GM18867 (cell line): ENCODE results near the gene GRK7.
A peak's percentile ranks its signal among the peaks of the same experiment; 100 is the strongest.

Experiments
- ATAC-seq: cut with Tn5 transposase; IDR thresholded peaks from one replicate; pipeline ENCODE4 v1.9.1; 2021; ENCODE audit warnings: mild to moderate bottlenecking, moderate library complexity; ENCODE audit not compliant: unreplicated experiment

Gene GRK7

DNA sequence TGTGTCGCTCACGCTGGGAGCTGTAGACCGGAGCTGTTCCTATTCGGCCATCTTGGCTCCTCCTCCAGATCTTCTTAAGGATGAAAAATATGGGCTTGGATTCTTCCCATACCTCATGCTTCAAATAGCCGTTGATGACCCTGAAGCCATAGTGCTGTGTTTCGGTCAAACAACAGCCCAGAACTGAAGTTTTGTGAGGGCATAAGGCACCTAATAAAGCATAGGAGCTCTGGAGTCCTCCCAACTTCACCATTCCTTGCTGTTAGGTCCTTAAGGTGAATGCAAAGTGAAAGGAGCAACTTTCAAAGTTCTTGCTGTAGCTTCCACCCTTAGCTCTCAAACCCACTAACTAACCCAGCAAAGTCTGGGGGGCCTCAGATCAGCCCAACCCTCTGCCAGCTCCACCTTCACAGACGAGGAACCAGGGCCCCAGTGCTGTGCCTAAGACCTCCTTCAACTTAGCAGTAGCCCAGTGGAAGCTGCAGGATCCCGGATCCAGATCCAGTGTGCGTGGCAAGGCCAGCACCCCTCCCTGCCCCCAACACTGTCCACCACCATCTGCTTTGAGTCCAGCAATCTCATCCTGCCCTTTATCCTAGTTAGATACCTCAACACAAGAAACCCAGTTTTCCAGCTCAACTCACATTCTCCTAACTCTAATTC lies at the start of gene GRK7:
Gene GRK7 (plus strand): TSS at position 321 of the 663 bp plus-strand sequence. CDS start 14,877 bp downstream, outside the sequence.
- no peak for ATAC-seq

DNA sequence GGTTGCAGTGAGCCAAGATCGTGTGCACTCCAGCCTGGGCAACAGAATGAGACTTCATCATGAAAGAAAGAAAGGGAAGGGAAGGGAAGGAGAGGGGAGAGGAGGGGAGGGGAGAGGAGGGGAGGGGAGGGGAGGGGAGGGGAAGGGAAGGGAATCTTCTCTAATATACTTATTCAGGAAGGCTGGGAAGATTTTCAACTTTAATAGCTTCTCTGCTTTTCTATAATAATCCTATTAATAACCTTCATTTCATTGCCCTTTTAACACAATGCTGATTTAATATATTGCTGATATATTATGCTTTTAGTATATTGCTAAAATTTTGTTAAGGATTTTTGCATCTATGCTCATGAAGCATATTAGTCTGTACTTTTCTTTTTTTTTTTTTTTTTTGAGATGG lies 48.5 kb upstream of the GRK7 start:
- ATAC-seq = no peak

- ATAC-seq = no peak
Observed at GRCh38 chr3:141722081-141722480, 41.1 kb upstream of the GRK7 start.

GRCh38 chr3:141722648-141723047 lies 40.6 kb upstream of the GRK7 start:
- ATAC-seq = no peak

GRCh38 chr3:141723255-141723654 lies 40.0 kb upstream of the GRK7 start:
- no peak for ATAC-seq

- no peak for ATAC-seq
Observed at GRCh38 chr3:141724186-141724585, 39.0 kb upstream of the GRK7 start.

DNA sequence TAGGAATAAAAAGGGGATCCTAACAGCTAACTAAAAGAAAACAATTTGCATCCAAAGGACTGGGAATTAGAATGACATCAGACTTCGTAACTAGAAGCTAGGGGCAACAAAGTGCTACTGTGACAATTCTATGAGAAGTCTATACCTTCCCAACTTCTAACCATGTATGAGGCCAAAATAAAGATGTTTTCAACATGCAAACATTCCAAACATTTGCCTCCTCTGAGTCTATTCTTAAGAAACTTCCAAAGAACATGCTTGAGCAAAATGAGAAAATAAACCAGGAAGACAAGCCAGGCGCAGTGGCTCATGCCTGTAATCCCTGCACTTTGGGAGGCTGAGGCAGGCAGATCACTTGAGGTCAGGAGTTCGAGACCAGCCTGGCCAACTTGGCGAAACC lies 38.2 kb upstream of the GRK7 start:
- no peak for ATAC-seq

DNA sequence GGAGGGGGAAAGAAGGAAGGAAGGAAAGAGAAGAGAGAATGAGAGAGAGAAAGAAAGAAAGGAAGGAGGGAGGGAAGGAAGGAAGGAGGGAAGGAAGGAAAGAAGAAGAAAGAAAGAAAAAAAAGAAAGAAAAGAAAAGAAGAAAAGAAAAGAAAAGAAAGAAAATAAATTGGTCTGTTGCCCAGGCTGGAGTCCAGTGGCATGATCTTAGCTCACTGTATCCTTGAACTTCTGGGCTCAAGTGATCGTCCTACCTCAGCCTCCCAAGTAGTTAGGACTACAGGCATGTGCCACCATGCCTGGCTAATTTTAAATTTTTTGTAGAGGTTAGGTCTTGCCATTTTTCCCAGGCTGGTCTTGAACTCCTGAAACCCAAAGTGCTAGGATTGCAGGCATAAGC lies 36.7 kb upstream of the GRK7 start:
- ATAC-seq = no peak

GRCh38 chr3:141728355-141728892 lies 34.8 kb upstream of the GRK7 start:
- ATAC-seq = no peak

- no peak for ATAC-seq
Observed at GRCh38 chr3:141729240-141729639, 34.0 kb upstream of the GRK7 start.

GRCh38 chr3:141735176-141735575 lies 28.0 kb upstream of the GRK7 start:
- ATAC-seq = no peak

DNA sequence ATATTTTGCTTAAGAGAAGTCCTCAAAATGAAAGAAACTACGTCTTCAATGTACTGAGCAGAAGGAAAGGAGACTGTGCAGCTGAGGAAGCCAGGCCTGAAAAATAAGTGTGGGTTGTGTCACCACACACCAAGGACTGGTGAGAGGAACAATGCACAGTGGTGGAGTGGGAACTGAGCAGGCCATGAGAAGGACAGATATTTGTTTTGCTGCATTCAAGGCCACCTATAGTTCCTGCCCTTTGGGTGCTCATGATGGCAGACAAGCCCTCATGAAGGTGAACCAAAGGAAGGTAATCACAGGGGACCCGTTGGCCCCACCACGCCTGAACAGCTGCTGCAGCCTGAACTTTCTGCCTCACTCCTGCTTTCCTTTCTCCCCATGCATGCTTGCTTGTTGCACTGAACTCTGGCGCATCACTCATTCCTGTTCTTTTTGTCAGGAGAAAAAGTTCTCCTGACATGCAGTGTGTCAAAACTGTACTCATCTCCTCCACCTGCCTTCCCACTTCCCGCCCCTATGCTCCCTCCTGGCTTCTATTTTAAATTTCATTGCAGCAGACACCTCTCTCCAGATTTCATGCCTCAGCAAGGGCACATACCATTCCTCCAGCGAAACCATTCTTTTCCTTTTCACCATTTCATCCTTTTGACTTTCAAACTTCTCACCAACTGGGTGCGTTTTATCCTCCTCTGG lies 27.3 kb upstream of the GRK7 start:
- ATAC-seq = no peak

- ATAC-seq = no peak
Observed at GRCh38 chr3:141737093-141737492, 26.1 kb upstream of the GRK7 start.

GRCh38 chr3:141737678-141738021 lies 25.6 kb upstream of the GRK7 start:
- no peak for ATAC-seq

- peak; percentile 93 for ATAC-seq
Observed at GRCh38 chr3:141738022-141738890, 25.0 kb upstream of the GRK7 start, which contains the start of gene RNF7. RNF7 (plus strand) TSS chr3:141738298; CDS start chr3:141738342, 44 bp downstream.

DNA sequence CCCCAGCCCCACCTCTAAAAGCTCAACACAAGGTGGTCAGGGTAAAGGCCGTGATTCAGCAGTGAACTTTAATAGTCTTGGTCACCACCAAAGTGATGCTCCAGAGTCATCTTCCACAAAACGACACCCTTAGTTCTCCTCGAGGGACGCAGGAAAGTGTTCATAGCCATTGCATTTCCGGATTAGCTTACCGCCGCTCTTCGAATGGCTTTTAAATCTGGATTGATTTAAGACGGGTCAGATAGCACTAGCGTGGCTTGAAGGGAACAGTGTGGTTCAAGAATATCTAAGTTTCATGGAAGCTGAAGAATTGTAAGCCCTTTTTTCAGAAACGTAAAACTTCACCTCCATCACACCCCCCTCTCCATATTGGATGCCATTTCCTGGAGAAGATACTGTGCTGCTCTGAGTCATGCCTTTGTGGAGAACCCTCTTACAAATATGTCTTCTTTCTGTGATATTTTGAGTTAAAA lies 24.3 kb upstream of the GRK7 start:
- ATAC-seq = no peak

DNA sequence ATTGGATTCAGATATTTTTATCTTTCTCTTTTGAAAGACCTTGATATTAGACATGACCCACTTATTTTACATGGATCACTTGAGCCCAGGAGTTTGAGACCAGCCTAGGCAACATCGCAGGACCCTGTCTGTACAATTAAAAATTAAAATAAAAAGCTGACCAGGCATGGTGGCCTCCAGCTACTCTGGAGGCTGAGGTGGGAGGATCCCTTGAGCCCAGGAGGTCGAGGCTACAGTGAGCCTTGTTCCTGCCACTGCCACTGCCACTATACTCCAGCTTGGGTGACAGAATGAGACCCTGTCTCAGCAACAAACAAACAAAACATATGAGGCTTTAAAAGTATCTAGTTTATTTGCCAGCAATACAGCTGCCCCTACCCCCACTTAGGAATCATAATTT lies 23.5 kb upstream of the GRK7 start:
- no peak for ATAC-seq

DNA sequence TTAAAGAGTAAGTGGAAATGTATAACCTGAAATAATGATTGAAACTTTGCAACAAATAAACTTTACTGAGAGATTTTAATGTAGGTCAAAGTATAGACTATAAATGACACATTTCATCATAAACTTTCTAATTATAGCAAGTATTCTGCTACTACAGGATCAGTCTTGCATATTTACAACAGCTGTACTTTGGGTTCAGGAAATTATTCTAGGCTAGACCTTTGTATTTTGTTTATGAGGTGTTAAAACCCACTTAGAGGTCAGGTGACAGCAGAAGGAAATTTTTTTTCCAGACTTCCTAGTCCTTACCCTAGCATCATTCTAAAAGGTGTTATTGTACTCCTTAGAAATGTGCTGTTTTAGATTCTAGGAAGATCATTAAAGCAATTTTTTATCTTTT lies 22.9 kb upstream of the GRK7 start:
- ATAC-seq = no peak

- ATAC-seq = no peak
Observed at GRCh38 chr3:141743305-141743704, 19.9 kb upstream of the GRK7 start.

GRCh38 chr3:141746962-141747361 lies 16.2 kb upstream of the GRK7 start:
- no peak for ATAC-seq

GRCh38 chr3:141753399-141753798 lies 9.8 kb upstream of the GRK7 start:
- no peak for ATAC-seq
